Psoas muscle (tissue), 8 donors: ENCODE measurements around the gene OR52N2. TPM values are rescaled to one million over a fixed set of nuclear protein-coding genes. Genes with fewer than 3 reads are reported as not detected.

Source experiments
- ATAC-seq, 4 donors: fragments of 200-7000 bp; cut with Tn5 transposase; one replicate each; pipeline ENCODE4 v1.9.1; 2020; ENCODE audit warnings: moderate library complexity in 3 of 4, mild to moderate bottlenecking in 2 of 4
- DNase-seq, 2 donors: peaks; one replicate each; pipeline ENCODE4 v3.0.0-alpha.2; 2020
- H3K27ac ChIP-seq: fragments of 200-600 bp; one replicate; pipeline ENCODE4 v1.8.0; 2022
- H3K27me3 ChIP-seq, 3 donors: fragments of 200-600 bp in 1 of 3; one replicate each; pipeline versions ENCODE4 v1.6.1 to v1.8.0; 2013 to 2022; ENCODE audit warnings: low read length in 2 of 3, mild to moderate bottlenecking in 2 of 3, moderate library complexity in 1 of 3; ENCODE audit not compliant: insufficient read depth in 3 of 3
- H3K36me3 ChIP-seq, 2 donors: fragments of 200-600 bp in 1 of 2; one replicate each; pipeline versions ENCODE4 v1.6.1 to v1.8.0; 2013 to 2022; ENCODE audit warnings: low read depth in 1 of 2, mild to moderate bottlenecking in 1 of 2, moderate library complexity in 1 of 2; ENCODE audit not compliant: insufficient read depth in 1 of 2
- H3K4me1 ChIP-seq: fragments of 200-600 bp; one replicate; pipeline ENCODE4 v1.8.0; 2022
- H3K4me3 ChIP-seq: fragments of 200-600 bp; one replicate; pipeline ENCODE4 v1.8.0; 2022; ENCODE audit warnings: mild to moderate bottlenecking
- H3K9me3 ChIP-seq: fragments of 200-600 bp; one replicate; pipeline ENCODE4 v1.8.0; 2022
- CTCF ChIP-seq: fragments of 200-600 bp; IDR thresholded peaks from one replicate; pipeline ENCODE4 v1.8.0; 2022; ENCODE audit warnings: antibody characterized with exemption
- WGBS, 3 donors: extraction: QIAGEN DNeasy Blood & Tissue Kit; methylation state at CpG; one replicate each; pipeline versions ENCODE4 v1.1.6 to v1.1.7; 2013; 5-methylcytosine and 5-hydroxymethylcytosine counted together
- intact Hi-C, 2 donors: fragments of 100-400 bp; cut with DNase I; formaldehyde crosslinking; loops; one replicate each; pipeline versions ENCODE4 v1.11.0 to v1.14.2; 2022
- long read RNA-seq, 2 donors: library from polyadenylated mRNA; unstranded; transcript quantifications; one replicate each; pipeline ENCODE4 v2.0.0, GENCODE V29; 2021
- polyA plus RNA-seq, 3 donors: library from polyadenylated mRNA; stranded (reverse); fragments of 200-250 nt; gene quantifications; one replicate each; pipeline ENCODE4 v1.2.3, GENCODE V29; 2013
- total RNA-seq, 4 donors: library from RNA; stranded (reverse); fragmentation: NEBNext Ultra II Directional in 2 of 4; extraction: Animal tissue kit (Norgen Biotek cat#: 25700) in 2 of 4; gene quantifications; one replicate each; pipeline versions ENCODE4 v1.2.1 to v1.2.4, GENCODE V29; 2021 to 2023
- donor health status: healthy with polysubstance abuse.
- donor health status: DM: no; HTN: no; CAD: no; lungs with moderate emphysema.
- donor health status: Bipolar disorder and iron deficiency.
- donor health status: healthy.
- donor health status: DM: yes; HTN: yes; CAD: no.
- donor health status: DM: no; HTN: no; CAD: no.
- donor health status: DM: no; HTN: no; CAD: no.
- donor health status: DM: yes; HTN: yes; CAD: no.

The OR52N2 gene
- total RNA-seq, result not detected
- not detected for polyA plus RNA-seq
- long read RNA-seq, donor 1, result 0 reads
- long read RNA-seq, donor 2, result 0 reads

- ATAC-seq, result peak; percentile 67 to 88 (median 78)
- 7 to 9% (median 8%) methylated on average over 24 of the region's 24 CpGs for WGBS, 3 donors
- TF ChIP-seq CTCF, result peak; percentile 64
- H3K27me3 ChIP-seq, result no peaks in the 10 kb centered on the region
- DNase-seq, result peak; percentile 53 to 67
- H3K4me3 ChIP-seq, result peak within 1 kb of the TSS; percentile 58
- H3K27ac ChIP-seq, result no peak within 1 kb of the TSS
- intact Hi-C loops, result loop anchor here (2.0 to 10.0 kb wide), 5 partner anchors 211 to 686 kb away; partner anchors contain the start of gene TRIM6 (in 1 of the 2)
- no peaks in the 10 kb centered on the region for H3K36me3 ChIP-seq
- no peaks in the 10 kb centered on the region for H3K4me1 ChIP-seq
- no peaks in the 10 kb centered on the region for H3K9me3 ChIP-seq
Measured at GRCh38 chr11:5808500-5809121, at the start of gene OR52N2. Gene OR52N2, plus strand, starts transcription at chr11:5808924. Its CDS starts 11,412 bp downstream, at chr11:5820336.

GRCh38 chr11:5767056-5767455 lies 41.7 kb upstream of the OR52N2 start:
- no peaks in the 10 kb centered on the region for H3K36me3 ChIP-seq
- ATAC-seq, result no peak

GRCh38 chr11:5783255-5783654 lies 25.5 kb upstream of the OR52N2 start, which contains the start of gene OR52N5:
Gene OR52N5, minus strand, starts transcription at chr11:5783355. Its CDS starts 4,721 bp downstream, at chr11:5778634.
- intact Hi-C loops, result no loop called here
- Histone ChIP-seq H3K9me3 (no peaks in the 10 kb centered on the region), H3K36me3 (no peaks in the 10 kb centered on the region), H3K27me3 (no peaks in the 10 kb centered on the region), H3K4me1 (no peaks in the 10 kb centered on the region), H3K27ac (no peak within 1 kb of the TSS), H3K4me3 (no peak within 1 kb of the TSS)
- DNase-seq, result no peak
- ATAC-seq, result no peak
- WGBS, 3 donors, result 24 to 44% (median 35%) methylated on average over 4 of the region's 4 CpGs
- no peak for TF ChIP-seq CTCF

More at GRCh38 chr11:5767056-5767455, 41.7 kb upstream of the OR52N2 start:
- no peak for TF ChIP-seq CTCF
- H3K27ac ChIP-seq, result no peak overlapping the region
- no peaks in the 10 kb centered on the region for H3K4me1 ChIP-seq
- no peak for DNase-seq
- H3K9me3 ChIP-seq, result no peaks in the 10 kb centered on the region
- no peak overlapping the region for H3K4me3 ChIP-seq
- intact Hi-C loops, result no loop called here
- 17 to 58% (median 43%) methylated on average over 1 of the region's 1 CpG for WGBS, 3 donors
- no peaks in the 10 kb centered on the region for H3K27me3 ChIP-seq

GRCh38 chr11:5791165-5791564 lies 17.6 kb upstream of the OR52N2 start, which contains the start of gene OR52N1:
Gene OR52N1, minus strand, starts transcription at chr11:5791265. Its CDS starts 2,449 bp downstream, at chr11:5788816.
- intact Hi-C loops, result no loop called here
- WGBS, 3 donors, result 55 to 66% (median 64%) methylated on average over 3 of the region's 3 CpGs
- H3K4me1 ChIP-seq, result no peaks in the 10 kb centered on the region
- H3K27ac ChIP-seq, result no peak within 1 kb of the TSS
- ATAC-seq, result no peak
- no peak within 1 kb of the TSS for H3K4me3 ChIP-seq
- H3K9me3 ChIP-seq, result no peaks in the 10 kb centered on the region
- H3K27me3 ChIP-seq, result no peaks in the 10 kb centered on the region
- DNase-seq, result no peak
- no peaks in the 10 kb centered on the region for H3K36me3 ChIP-seq
- TF ChIP-seq CTCF, result no peak
